HG02973 (cell line): ENCODE data around the gene SYTL1.
A peak's percentile ranks its signal among the peaks of the same experiment; 100 is the strongest.
"Not testable (repeated sequence)": the region's sequence is repeated elsewhere in the genome, so short reads cannot be mapped to it uniquely, and the experiment has no call there.

Experiments
- ATAC-seq: cut with Tn5 transposase; IDR thresholded peaks from one replicate; pipeline ENCODE4 v1.9.1; 2021; ENCODE audit warnings: moderate library complexity; ENCODE audit not compliant: unreplicated experiment

Gene SYTL1

DNA sequence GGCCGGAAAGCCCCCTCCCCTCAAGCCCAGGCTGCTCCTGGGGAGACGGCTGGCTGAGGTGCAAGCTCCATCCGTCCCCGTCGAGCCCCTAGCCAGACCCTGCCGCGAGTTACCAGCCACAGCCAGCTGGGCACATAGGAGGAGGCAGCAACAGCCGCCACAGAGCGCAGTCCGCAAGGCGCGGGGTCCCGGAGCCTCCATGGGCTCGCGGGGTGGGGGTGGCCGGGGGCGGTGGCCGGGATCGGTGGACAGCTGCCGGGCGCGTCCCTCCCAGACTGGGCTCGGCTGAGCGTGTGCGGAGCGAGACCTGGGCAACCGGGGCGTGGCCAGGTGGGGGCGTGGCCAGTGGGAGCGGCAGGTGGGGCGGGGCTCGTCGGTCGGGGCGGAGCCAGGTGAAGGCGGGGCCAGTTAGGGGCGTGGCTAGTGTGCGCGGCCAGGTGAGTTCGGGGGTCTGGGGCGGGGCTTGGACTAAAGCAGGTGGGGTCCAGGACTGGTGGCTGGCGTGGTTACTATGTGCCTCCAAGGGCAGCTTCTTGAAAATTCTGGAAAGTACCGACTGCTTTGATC lies 41.3 kb downstream of the SYTL1 start, which contains the start of gene CD164L2:
CD164L2 (minus strand) TSS at position 295 of the 567 bp plus-strand sequence; CDS start at position 201, 94 bp downstream.
- no peak for ATAC-seq

DNA sequence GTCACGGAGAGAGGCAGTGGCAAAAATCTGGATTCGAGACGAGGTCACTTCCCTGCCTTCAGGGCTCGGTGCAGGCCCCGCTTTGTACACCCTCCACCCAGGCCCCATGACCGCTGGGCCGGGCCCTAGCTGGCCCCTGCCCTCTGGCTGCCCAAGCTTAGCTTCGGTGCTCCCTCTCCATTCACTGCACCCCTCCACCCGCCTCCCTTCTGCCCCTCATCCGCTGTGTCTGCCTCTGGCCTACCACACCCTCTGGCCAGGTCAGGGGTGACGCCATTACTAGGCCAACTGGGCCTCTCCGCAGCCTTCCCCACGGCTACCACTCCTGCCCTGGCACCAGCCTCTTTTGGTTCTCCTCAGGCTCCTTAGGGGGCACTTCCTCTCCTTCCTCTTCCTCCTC lies 41.8 kb downstream of the SYTL1 start:
- ATAC-seq = no peak

DNA sequence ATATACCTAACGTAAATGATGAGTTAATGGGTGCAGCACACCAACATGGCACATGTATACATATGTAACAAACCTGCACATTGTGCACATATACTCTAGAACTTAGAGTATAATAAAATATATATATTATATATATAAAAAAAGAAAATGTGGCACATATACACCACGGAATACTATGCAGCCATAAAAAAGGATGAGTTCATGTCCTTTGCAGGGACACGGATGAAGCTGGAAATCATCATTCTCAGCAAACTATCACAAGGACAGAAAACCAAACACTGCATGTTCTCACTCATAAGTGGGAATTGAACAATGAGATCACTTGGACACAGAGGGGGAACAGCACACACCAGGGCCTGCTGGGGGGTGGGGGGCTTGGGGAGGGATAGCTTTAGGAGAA lies 43.0 kb downstream of the SYTL1 start:
- ATAC-seq = not testable (repeated sequence)

DNA sequence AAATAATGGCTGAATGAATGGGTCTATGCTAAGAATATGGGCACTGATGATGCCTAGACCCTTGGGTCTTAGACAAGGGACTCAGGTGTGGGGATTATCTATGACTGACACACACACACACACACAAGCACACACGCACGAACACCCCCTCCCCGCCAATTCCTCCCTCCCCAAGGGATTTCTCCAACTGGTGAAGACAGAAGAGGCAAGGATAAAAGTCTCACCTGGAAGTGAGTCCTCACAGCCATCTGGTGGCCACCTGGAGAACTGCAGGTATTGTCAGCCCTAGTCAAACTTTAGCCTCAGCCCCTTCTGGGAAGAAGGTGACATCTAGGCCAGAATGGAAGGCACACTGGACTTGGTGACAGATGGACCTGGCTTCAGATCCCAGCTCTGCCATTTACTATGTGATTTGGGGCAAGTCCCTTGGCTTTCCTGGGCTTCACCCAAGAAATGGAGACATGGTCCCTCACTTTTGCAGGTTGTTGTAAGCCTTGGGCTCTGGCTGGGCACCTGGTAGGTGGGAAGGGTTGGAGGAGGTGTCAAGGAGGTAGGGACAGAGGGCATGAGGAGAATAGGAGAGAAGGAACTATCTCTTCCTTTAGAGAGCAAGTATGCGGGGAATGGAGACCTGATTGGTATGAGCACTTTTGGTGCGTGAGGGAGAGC lies 46.6 kb downstream of the SYTL1 start:
- no peak for ATAC-seq

DNA sequence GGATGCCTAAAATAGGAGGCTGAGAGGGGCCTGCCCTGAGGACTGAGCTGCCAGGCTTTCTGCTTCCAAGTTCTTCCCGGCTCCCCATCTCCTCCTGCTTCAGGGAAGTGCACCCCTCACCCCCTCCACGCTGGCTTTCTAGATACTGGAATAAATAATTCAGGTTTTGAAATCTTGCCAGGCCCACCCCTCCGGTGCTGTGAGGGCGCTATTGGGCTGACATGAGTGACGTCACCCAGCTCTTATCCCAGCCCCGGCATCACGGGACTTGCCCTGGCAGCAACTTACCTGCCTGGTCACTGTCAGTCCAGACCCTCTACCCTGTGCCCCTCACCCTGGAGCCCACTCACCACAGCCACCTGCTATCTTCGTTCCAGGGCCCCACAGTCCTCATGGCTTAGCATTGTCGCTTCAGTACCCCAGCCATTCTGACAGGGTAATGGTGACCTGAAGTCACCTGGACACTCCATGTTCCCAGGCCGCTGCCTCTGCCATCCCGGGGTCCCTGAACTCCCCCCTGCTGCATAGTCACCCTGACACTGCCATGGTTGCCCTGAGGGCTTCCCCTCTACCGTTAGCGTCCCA lies 49.8 kb downstream of the SYTL1 start:
- no peak for ATAC-seq

DNA sequence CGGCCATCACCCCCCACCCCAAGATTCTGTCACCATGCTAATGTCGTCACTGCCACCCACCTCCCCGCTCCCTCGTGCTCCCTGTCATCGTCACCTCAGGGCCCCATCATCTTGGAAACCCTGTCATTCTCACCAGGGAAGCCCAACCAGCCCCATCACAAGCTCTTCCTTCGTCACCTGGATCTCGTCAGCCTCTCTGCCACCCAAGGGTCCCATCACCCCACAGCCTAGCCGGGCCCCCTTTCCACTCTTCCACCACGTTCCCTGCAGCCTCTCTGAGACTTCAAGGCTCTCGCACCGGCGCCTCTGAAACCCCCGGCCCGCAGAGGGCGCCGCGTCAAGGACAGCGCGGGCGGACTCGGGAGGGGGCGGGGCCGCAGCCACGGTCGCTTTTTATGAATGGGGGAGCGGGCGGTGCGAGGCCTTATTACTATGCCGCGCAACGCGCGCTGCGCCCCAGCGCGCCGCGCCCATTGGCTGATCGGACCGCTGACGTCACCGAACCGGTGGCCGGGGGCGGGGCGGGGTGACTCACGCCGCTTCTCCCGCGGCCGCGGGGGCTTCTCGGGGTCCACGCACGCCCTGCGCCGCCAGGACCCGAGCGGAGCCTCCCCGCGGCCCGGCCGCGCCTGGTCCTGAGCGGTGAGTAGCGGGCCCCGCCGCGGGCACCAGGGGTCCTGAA lies 50.4 kb downstream of the SYTL1 start, which contains the start of gene GPR3:
GPR3 (plus strand) TSS at position 527 of the 682 bp plus-strand sequence. CDS start 1,177 bp downstream, outside the sequence.
- peak; percentile 62 for ATAC-seq

DNA sequence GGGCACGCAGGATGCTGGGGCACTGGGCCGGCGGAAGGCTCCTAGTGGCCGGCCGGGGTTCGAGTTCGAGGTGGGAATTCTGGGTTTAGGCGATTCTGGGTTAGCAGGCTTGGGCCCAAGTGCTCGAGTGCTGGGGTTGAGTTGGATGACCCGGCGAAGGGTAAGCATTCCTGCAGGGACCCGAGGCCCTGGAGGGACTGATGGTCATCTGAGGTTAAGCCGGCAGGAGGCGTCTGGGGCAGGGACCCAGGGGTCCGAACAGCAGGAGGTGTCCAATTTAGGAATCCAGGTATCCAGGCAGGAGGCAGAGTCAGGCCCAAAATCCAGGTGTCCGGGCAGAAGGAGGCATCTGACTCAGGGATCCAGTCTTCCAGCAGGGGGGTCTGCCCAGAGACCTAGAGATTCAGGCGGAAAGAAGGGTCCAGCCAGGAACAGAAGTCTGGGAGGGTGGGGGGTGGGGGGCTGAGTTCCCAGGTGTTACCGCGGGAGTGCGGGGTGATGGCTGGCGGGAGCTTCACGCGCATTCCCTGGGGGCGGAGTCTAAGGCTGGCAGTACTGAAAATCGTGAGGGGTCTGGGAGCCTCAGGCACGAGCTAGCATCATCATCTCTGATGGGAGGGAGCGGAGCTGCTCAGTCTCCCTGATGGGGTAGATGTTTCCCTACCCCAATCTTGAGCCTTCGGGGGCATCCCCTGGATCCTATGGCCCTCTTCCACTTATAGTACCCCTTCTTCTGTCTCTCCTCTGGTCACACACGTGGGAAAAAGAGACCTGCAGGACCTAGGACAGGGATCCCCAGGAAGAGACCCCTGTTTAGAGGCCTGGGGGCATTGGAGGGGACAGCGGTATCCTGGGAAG lies 51.2 kb downstream of the SYTL1 start:
- ATAC-seq = peak; percentile 10

DNA sequence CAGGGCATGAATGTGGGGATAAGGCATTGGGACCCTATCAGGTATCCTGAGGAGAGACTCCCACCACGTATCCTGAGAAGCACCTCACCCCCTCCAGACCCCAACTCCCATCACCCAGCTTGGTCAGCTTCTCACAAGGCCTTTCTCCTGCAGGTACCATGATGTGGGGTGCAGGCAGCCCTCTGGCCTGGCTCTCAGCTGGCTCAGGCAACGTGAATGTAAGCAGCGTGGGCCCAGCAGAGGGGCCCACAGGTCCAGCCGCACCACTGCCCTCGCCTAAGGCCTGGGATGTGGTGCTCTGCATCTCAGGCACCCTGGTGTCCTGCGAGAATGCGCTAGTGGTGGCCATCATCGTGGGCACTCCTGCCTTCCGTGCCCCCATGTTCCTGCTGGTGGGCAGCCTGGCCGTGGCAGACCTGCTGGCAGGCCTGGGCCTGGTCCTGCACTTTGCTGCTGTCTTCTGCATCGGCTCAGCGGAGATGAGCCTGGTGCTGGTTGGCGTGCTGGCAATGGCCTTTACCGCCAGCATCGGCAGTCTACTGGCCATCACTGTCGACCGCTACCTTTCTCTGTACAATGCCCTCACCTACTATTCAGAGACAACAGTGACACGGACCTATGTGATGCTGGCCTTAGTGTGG lies 51.9 kb downstream of the SYTL1 start:
- ATAC-seq = no peak

DNA sequence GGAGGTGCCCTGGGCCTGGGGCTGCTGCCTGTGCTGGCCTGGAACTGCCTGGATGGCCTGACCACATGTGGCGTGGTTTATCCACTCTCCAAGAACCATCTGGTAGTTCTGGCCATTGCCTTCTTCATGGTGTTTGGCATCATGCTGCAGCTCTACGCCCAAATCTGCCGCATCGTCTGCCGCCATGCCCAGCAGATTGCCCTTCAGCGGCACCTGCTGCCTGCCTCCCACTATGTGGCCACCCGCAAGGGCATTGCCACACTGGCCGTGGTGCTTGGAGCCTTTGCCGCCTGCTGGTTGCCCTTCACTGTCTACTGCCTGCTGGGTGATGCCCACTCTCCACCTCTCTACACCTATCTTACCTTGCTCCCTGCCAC lies 52.4 kb downstream of the SYTL1 start:
- ATAC-seq = no peak

DNA sequence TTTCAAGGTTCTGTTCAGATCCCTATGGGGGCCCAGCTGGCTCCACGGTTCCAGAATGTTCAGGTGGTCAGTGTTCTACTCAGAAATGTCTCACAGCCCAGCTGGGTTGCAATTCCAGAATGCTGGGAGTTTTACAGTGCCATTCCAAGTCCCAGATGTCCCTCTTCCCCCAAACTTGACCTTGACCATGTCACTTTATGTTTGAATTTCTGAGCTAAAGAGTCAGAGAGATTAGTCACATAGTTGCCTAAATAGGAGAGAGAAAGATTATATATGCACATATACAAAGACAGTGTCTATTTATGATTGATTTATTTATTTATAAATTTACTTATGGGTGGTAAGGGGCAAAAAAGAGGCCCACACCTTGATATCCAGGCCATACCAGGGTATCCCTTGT lies 53.1 kb downstream of the SYTL1 start:
- no peak for ATAC-seq

DNA sequence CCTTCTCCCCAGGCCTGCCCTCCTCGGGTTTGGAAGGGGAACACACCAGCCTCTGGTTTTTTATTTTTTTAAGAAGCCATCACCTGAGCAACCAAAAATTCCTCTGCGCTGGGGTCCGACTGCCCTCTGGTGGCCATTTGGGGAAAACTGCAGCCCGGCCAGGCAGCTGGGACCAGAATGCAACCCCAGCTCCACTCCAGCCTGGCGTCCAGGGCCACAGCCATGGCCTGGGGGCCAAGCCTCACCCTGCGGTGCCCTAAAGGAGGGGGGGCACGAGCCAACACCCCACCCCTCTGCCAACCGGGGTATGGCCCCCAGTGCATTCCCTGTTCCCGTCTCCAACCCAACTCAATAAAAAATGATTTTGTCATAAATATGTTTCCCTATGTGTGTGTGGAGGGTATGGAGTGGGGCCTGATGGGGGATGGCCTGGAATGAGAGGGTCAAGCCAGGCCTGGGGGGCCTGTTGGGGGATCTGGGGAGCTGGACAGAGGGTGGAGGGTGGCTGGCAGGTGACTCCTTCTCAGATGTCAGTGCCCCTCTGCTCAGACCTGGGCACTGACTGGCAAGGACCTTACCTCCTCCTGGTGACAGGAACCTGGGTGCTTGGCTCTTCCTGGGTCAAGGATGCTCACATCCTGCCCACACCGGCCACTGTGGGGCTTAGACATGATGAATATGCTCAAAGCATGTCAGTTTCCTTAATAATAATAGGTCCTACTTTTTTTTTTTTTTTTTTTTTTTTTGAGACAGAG lies 53.8 kb downstream of the SYTL1 start:
- ATAC-seq = no peak

DNA sequence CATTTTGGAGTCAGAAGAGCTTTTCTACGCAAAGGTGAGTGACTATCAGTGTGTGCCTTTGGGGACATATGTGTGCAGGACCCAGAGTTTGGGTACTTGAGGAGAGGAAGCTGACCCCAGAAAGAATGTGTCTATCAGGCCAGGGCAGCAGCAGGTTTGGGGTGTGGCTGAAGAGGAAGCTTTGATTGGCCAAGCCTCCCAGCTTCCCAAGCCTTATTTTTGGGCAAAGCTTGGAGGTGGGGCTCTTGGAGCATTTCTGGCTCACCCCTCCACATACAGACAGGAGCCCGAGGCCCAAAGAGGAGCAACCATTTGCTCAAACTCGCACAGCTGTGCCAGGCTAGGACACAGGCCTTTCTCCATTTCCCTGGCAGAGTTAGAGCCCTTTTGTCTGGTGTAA lies 55.3 kb downstream of the SYTL1 start:
- ATAC-seq = no peak

DNA sequence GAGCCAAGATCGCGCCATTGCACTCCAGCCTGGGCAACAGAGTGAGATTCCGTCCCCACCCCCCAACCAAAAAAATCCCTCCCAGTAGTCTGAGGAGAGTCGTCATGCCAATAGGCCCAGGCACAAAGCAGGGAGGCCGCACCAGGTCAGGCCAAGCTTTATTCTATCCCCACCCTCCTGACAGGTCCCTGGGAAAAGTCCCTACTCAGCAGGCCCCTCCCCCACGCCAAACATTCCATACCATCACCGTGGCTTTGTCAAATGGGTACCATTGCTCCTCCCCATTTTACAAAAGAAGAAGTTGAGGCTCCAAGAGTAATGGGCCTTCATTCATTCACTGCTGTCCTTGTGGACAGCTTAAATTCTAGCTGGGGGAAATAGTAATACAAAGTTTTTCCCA lies 55.9 kb downstream of the SYTL1 start:
- no peak for ATAC-seq

DNA sequence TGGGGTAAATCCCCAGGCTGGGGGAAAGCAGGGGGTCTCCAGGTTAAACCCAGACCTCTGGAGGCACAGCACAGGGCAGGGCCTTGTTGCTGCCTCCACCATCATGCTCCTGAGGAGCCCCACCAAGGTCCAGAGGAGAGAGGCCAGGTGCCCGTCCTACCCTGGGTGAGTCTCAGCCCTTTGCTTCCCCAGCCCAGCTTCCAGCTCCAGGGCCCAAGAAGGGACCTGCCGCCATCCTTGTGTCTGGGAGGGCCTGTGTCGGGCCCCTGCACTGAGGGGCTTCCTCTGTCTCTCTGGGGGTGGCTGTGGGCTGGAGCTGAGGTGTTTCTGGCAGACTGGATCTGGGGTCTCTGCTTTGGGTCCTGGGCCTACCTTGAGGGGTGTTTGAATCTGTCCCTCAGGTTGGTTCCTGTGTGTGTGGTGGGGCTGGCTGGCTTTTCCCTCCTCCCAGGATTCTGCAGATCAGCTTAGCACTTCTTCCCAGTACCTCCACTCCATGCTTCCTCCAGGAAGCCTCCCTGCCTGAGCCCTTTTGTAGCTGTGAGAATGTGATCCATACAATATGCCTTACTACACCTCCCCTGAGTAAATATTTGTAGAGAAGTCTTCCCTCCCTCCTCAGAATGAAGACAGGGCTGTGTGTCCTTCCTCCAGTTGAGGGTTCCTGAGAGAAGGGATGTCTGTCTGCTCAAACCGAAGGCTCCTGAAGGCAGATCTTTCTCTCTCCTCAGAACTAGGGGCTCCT lies 56.8 kb downstream of the SYTL1 start:
- no peak for ATAC-seq

DNA sequence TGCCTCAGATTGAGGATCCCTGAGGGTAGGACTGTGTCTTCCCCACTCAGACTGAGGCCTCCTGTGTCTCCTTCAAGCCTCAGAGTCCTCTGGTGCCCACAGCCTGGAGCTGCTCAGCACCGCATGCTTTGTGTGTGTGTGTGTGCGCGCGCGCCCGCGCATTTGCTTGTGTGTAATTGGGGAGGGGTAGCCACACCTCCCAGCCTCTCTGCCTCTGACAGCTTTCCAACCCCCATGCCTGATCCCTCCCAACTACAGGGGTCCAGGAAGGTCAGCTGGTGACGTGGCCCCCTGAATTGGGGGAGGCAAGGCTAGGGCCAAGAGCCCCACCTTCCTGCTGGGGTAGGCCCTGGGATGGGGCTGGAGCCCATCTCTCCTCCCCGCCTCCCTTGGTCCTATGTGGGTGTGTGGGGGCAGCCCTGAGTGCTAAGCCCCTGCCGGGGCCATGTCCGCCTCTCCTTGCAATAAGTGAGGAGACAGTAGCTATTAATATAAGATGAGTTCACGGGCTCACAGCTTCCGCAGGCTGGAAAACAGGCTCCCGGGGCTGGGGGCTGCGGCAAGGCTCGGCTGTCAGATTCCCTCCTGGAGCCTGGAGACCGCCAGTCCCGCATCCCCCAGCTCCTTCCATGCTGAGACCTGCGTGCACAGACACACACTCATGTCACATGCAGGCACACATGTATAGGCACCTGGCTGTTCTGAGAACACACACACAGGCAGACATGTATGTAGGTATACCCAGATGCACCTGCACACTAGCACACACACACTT lies 57.6 kb downstream of the SYTL1 start:
- no peak for ATAC-seq

DNA sequence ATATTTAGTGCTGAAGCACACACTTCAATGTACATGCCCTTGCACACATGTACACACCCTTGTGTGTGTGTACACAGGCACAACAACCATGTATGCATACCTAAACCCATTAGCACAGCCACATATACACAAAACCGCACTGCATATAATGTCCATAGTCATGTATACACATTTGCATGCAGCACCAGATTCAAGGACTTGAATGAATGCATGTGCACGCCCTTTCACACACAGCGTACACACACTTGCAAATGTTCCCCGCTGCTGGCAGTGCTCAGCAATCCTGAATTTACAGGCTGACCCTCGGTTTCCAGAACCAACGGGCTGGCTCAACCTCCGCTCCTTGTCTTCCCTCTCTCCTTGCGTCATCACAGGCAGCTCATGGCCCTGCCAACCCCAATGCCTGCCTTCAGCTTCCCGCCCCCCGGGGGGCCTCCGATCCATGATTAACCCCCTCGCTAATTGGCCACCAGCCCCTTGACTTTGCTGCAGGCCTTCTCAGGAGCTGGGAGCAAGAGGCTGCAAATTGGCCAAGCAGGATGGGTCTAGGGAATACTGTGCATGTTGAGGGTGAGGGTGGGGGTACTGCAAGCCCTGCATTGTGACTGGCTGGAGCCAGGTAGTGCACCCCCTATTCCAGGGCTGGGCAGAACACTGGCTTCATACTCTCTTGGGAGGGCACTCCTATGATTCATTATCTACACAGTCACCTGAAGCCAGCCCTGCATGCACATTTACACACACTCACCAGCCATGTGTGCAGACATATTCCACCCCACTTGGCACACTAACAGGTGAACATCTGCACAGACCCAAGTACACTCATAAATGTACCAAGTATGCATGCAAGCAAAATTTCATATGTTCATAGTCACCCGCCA lies 58.5 kb downstream of the SYTL1 start:
- ATAC-seq = no peak

DNA sequence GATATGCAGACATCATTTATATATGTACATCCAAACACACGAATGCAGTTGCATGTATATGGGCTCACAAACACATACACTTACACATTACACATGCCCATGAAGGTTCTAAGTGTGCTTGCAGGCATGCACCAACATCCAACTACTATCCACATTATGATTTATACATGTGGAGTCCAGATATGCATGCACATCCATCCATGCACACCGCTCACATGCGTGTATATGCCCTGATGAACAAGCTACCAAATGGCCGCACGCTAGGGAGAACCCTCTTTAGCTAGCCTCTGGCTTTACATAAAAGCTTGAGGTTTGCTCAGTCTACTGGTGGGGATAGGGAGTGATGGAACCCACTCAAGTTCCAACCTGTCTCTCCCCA lies 59.1 kb downstream of the SYTL1 start:
- ATAC-seq = no peak
